ENCODE data around the gene HVCN1. TPM values are rescaled to one million over a fixed set of nuclear protein-coding genes. Genes with fewer than 3 reads are reported as not detected.

Gene HVCN1
- total RNA-seq, 1 experiment from 2014 or later = 0.23 TPM

DNA sequence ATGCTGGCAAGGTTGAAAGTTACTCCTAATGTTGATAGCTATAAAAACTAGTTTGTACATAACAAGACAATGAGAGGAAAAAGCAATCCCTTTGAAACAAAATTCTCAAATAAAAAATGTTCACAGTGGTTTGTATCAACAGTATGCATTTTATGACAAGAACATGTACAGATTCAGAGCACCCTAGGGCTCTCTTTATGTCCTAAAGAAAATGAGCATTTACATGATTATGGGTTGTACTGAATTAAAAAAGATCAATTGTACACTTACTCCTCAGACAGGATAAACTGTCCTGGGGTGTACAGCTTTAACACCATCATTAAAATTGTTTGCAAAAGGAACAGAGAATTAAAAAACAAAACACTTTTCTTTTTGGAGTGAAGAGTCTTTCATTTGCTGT, 31.6 kb upstream of the HVCN1 start:
- POLR2A ChIA-PET = no interaction called here
- Histone ChIP-seq H3K36me3 (ENCODE audit: control insufficient read depth, insufficient read depth, low read length) (peaks cover 4% of the 10 kb centered on the region), H3K9me3 (no peaks in the 10 kb centered on the region), H3K27me3 (replicated peaks; ENCODE audit: control insufficient read depth, insufficient read depth, low read length) (no peaks in the 10 kb centered on the region), H3K4me3 (ENCODE audit: low read depth, low read length) (no peak overlapping the region), H3K4me1 (no peaks in the 10 kb centered on the region)
- Mint-ChIP-seq H3K4me3 (ENCODE audit: unreplicated experiment) (no peak overlapping the region), H3K4me1 (ENCODE audit: low read depth, unreplicated experiment) (no peaks in the 10 kb centered on the region), H3K9me3 (ENCODE audit: unreplicated experiment) (no peaks in the 10 kb centered on the region), H3K27me3 (ENCODE audit: insufficient read depth, unreplicated experiment) (no peaks in the 10 kb centered on the region), H3K27ac (ENCODE audit: unreplicated experiment) (no peak overlapping the region), H3K36me3 (ENCODE audit: insufficient read depth, unreplicated experiment) (peaks cover 88% of the 10 kb centered on the region)
- BruUV-seq (replicated peaks) = TSS peak; percentile 59
- TF ChIP-seq, protein P1, sequence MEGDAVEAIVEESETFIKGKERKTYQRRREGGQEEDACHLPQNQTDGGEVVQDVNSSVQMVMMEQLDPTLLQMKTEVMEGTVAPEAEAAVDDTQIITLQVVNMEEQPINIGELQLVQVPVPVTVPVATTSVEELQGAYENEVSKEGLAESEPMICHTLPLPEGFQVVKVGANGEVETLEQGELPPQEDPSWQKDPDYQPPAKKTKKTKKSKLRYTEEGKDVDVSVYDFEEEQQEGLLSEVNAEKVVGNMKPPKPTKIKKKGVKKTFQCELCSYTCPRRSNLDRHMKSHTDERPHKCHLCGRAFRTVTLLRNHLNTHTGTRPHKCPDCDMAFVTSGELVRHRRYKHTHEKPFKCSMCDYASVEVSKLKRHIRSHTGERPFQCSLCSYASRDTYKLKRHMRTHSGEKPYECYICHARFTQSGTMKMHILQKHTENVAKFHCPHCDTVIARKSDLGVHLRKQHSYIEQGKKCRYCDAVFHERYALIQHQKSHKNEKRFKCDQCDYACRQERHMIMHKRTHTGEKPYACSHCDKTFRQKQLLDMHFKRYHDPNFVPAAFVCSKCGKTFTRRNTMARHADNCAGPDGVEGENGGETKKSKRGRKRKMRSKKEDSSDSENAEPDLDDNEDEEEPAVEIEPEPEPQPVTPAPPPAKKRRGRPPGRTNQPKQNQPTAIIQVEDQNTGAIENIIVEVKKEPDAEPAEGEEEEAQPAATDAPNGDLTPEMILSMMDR (IDR thresholded peaks at IDR 0.05; ENCODE audit: insufficient read depth in 1 of 2, low read depth in 1 of 2, low read length in 1 of 2, severe bottlenecking in 1 of 2, unreplicated experiment in 1 of 2) = no peak
- no peak for DNase-seq
- intact Hi-C loops (cut with micrococcal nuclease; ENCODE audit: unreplicated experiment) = no loop called here
- CTCF ChIA-PET = interaction anchor here (0.5 kb wide), 1 partner anchor 593 kb away, joined by 11 read pairs; no protein-coding TSS in a partner anchor

DNA sequence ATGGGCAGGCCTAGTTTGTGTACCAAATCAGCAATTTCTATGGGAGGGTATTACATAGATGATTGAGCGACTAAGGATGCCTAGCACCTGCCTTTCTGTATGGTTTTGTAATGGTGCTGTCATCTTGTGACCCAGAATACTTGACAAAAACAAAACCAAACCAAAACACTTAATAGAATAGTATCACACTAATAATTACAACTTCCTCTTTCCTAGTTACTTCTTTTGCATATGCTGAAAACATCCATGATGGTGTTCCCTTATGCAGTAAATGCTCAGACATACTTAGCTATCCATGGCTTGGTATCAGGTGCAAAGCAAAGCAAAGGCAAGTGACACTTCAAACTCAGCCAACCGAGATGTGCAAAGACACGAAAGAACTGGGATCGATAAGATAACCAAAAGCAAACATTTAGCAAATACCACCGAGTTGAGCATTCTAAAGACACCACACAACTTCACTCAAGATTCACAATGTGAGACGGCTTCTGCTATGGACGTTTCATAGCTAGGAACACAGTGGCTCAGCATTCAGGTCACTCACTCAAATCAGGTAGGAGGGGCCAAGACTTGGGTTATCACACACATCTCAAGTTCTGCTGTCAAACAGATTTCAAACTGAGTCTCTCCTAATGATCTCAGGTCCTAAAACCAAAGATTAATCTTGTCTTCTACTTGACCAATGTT, 29.4 kb upstream of the HVCN1 start:
- ChIA-PET CTCF (no interaction called here), POLR2A (no interaction called here)
- no peak for DNase-seq
- no peaks in the 10 kb centered on the region for H3K27me3 Mint-ChIP-seq (ENCODE audit: insufficient read depth, unreplicated experiment)
- no TSS peak for BruUV-seq (replicated peaks)
- peaks cover 68% of the 10 kb centered on the region for H3K36me3 Mint-ChIP-seq (ENCODE audit: insufficient read depth, unreplicated experiment)
- H3K9me3 Mint-ChIP-seq (ENCODE audit: unreplicated experiment) = no peaks in the 10 kb centered on the region
- intact Hi-C loops (cut with micrococcal nuclease; ENCODE audit: unreplicated experiment) = no loop called here
- no peaks in the 10 kb centered on the region for H3K9me3 ChIP-seq
- peaks cover 1% of the 10 kb centered on the region; the same call in 1 of the 2 replicates for H3K36me3 ChIP-seq (ENCODE audit: control insufficient read depth, insufficient read depth, low read length)
- no peak overlapping the region for H3K4me3 Mint-ChIP-seq (ENCODE audit: unreplicated experiment)
- no peak overlapping the region for H3K27ac Mint-ChIP-seq (ENCODE audit: unreplicated experiment)
- no peaks in the 10 kb centered on the region for H3K4me1 ChIP-seq
- no peak overlapping the region for H3K4me3 ChIP-seq (ENCODE audit: low read depth, low read length)
- no peaks in the 10 kb centered on the region for H3K27me3 ChIP-seq (replicated peaks; ENCODE audit: control insufficient read depth, insufficient read depth, low read length)
- no peaks in the 10 kb centered on the region for H3K4me1 Mint-ChIP-seq (ENCODE audit: low read depth, unreplicated experiment)
- TF ChIP-seq, protein P1 (IDR thresholded peaks at IDR 0.05; ENCODE audit: insufficient read depth in 1 of 2, low read depth in 1 of 2, low read length in 1 of 2, severe bottlenecking in 1 of 2, unreplicated experiment in 1 of 2) = no peak

DNA sequence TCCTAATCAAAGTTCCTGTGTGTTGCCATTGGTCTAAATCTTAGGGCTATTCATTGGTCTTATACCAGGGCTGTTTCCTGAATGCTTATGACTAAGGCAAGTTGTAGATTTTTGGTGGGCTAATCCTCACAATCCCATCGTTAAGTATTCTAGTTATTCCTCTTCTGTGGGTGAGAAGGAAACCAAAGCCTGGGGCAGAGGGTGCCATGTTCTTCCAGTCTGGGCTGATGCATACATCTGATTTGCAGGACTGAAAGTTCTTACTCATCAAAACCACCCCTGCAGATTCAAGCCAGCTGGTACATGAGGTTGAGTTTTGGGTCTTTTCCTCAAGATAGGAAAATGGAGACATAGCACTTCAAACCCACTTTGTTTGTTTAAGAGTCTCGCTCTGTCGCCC, 28.1 kb upstream of the HVCN1 start:
- CTCF ChIA-PET = interaction anchor here (0.7 kb wide), 1 partner anchor 11 kb away, joined by 4 read pairs; no protein-coding TSS in a partner anchor
- DNase-seq = no peak
- Histone ChIP-seq H3K9me3 (no peaks in the 10 kb centered on the region), H3K27me3 (replicated peaks; ENCODE audit: control insufficient read depth, insufficient read depth, low read length) (no peaks in the 10 kb centered on the region), H3K4me3 (ENCODE audit: low read depth, low read length) (no peak overlapping the region), H3K36me3 (ENCODE audit: control insufficient read depth, insufficient read depth, low read length) (peaks cover 1% of the 10 kb centered on the region; the same call in 1 of the 2 replicates), H3K4me1 (no peaks in the 10 kb centered on the region)
- BruUV-seq (replicated peaks) = no TSS peak
- Mint-ChIP-seq H3K27me3 (ENCODE audit: insufficient read depth, unreplicated experiment) (no peaks in the 10 kb centered on the region), H3K4me1 (ENCODE audit: low read depth, unreplicated experiment) (no peaks in the 10 kb centered on the region), H3K27ac (ENCODE audit: unreplicated experiment) (no peak overlapping the region), H3K4me3 (ENCODE audit: unreplicated experiment) (no peak overlapping the region), H3K9me3 (ENCODE audit: unreplicated experiment) (no peaks in the 10 kb centered on the region), H3K36me3 (ENCODE audit: insufficient read depth, unreplicated experiment) (peaks cover 60% of the 10 kb centered on the region)
- intact Hi-C loops (cut with micrococcal nuclease; ENCODE audit: unreplicated experiment) = no loop called here
- TF ChIP-seq, protein P1 (IDR thresholded peaks at IDR 0.05; ENCODE audit: insufficient read depth in 1 of 2, low read depth in 1 of 2, low read length in 1 of 2, severe bottlenecking in 1 of 2, unreplicated experiment in 1 of 2) = no peak
- POLR2A ChIA-PET = no interaction called here

Data from Caco-2 (cell line).